ENCODE data around the gene CHST11.
"Not testable (repeated sequence)": the region's sequence is repeated elsewhere in the genome, so short reads cannot be mapped to it uniquely, and the experiment has no call there.

The CHST11 gene

GRCh38 chr12:104611671-104612070 lies 154.9 kb downstream of the CHST11 start:
- ChIA-PET CTCF (interaction anchor here (1.1 kb wide), 1 partner anchor 25 kb away, joined by 5 read pairs; no protein-coding TSS in a partner anchor), POLR2A (no interaction called here)
- no peak overlapping the region for H3K27ac ChIP-seq (ENCODE audit: insufficient read depth in 1 of 2, low read depth in 1 of 2, low read length in 2 of 2, poor library complexity in 1 of 2, severe bottlenecking in 2 of 2)
- no peak for DNase-seq
- peaks cover 0 to 3% (median 0%) of the 10 kb centered on the region in 5 experiments for H3K9me3 ChIP-seq (ENCODE audit: control extremely low read depth in 1 of 5, control insufficient read depth in 4 of 5, insufficient read depth in 2 of 5, low read depth in 1 of 5, low read length in 4 of 5)
- H3K4me3 ChIP-seq (ENCODE audit: control insufficient read depth in 1 of 7, extremely low read depth in 1 of 7, insufficient read depth in 4 of 7, low read depth in 2 of 7, low read length in 6 of 7) = no peak overlapping the region
- H3K4me1 ChIP-seq (ENCODE audit: control extremely low read depth in 1 of 4, control insufficient read depth in 4 of 4, insufficient read depth in 4 of 4, low read length in 3 of 4) = peaks cover 2 to 29% (median 12%) of the 10 kb centered on the region in 4 experiments
- 96% methylated on average over 9 of the region's 12 CpGs for WGBS (ENCODE audit: insufficient coverage)
- peaks cover 13 to 78% (median 26%) of the 10 kb centered on the region in 4 experiments for H3K36me3 ChIP-seq (ENCODE audit: control insufficient read depth in 4 of 4, insufficient read depth in 4 of 4, low read length in 3 of 4)
- no peaks in the 10 kb centered on the region for H3K27me3 ChIP-seq (replicated peaks in 2 of 5; ENCODE audit: control insufficient read depth in 4 of 5, insufficient read depth in 5 of 5, low read length in 4 of 5)

GRCh38 chr12:104613372-104613771 lies 156.6 kb downstream of the CHST11 start:
- H3K9me3 ChIP-seq (ENCODE audit: control extremely low read depth in 1 of 5, control insufficient read depth in 4 of 5, insufficient read depth in 2 of 5, low read depth in 1 of 5, low read length in 4 of 5); H3K4me3 ChIP-seq (ENCODE audit: control insufficient read depth in 1 of 7, extremely low read depth in 1 of 7, insufficient read depth in 4 of 7, low read depth in 2 of 7, low read length in 6 of 7); POLR2A ChIA-PET; DNase-seq; H3K27ac ChIP-seq (ENCODE audit: insufficient read depth in 1 of 2, low read depth in 1 of 2, low read length in 2 of 2, poor library complexity in 1 of 2, severe bottlenecking in 2 of 2); H3K27me3 ChIP-seq (replicated peaks in 2 of 5; ENCODE audit: control insufficient read depth in 4 of 5, insufficient read depth in 5 of 5, low read length in 4 of 5): not testable (repeated sequence)
- CTCF ChIA-PET = interaction anchor here (1.1 kb wide), 1 partner anchor 10 kb away, joined by 4 read pairs; no protein-coding TSS in a partner anchor
- 89% methylated on average over 3 of the region's 3 CpGs for WGBS (ENCODE audit: insufficient coverage)
- peaks cover 10 to 73% (median 26%) of the 10 kb centered on the region in 4 experiments for H3K36me3 ChIP-seq (ENCODE audit: control insufficient read depth in 4 of 4, insufficient read depth in 4 of 4, low read length in 3 of 4)
- peaks cover 0 to 19% (median 7%) of the 10 kb centered on the region in 4 experiments for H3K4me1 ChIP-seq (ENCODE audit: control extremely low read depth in 1 of 4, control insufficient read depth in 4 of 4, insufficient read depth in 4 of 4, low read length in 3 of 4)

- 88% methylated on average over 12 of the region's 12 CpGs for WGBS (ENCODE audit: insufficient coverage)
- ChIA-PET POLR2A (no interaction called here), CTCF (interaction anchor here (1.1 to 5.6 kb wide), 3 partner anchors 10 to 18 kb away, joined by 3 to 21 read pairs (median 4); no protein-coding TSS in a partner anchor)
- peaks cover 3 to 73% (median 23%) of the 10 kb centered on the region in 4 experiments for H3K36me3 ChIP-seq (ENCODE audit: control insufficient read depth in 4 of 4, insufficient read depth in 4 of 4, low read length in 3 of 4)
- no peaks in the 10 kb centered on the region for H3K27me3 ChIP-seq (replicated peaks in 2 of 5; ENCODE audit: control insufficient read depth in 4 of 5, insufficient read depth in 5 of 5, low read length in 4 of 5)
- H3K4me3 ChIP-seq (ENCODE audit: control insufficient read depth in 1 of 7, extremely low read depth in 1 of 7, insufficient read depth in 4 of 7, low read depth in 2 of 7, low read length in 6 of 7) = no peak overlapping the region
- H3K4me1 ChIP-seq (ENCODE audit: control extremely low read depth in 1 of 4, control insufficient read depth in 4 of 4, insufficient read depth in 4 of 4, low read length in 3 of 4) = peaks cover 0 to 20% (median 7%) of the 10 kb centered on the region in 4 experiments
- DNase-seq = no peak
- H3K9me3 ChIP-seq (ENCODE audit: control extremely low read depth in 1 of 5, control insufficient read depth in 4 of 5, insufficient read depth in 2 of 5, low read depth in 1 of 5, low read length in 4 of 5) = peaks cover 0 to 3% (median 0%) of the 10 kb centered on the region in 5 experiments
- H3K27ac ChIP-seq (ENCODE audit: insufficient read depth in 1 of 2, low read depth in 1 of 2, low read length in 2 of 2, poor library complexity in 1 of 2, severe bottlenecking in 2 of 2) = no peak overlapping the region
Observed at GRCh38 chr12:104615048-104615561, 158.4 kb downstream of the CHST11 start.

- no CpG with 5 or more reads among the region's 5 CpGs for WGBS (ENCODE audit: insufficient coverage)
- no peak overlapping the region for H3K4me3 ChIP-seq (ENCODE audit: control insufficient read depth in 1 of 7, extremely low read depth in 1 of 7, insufficient read depth in 4 of 7, low read depth in 2 of 7, low read length in 6 of 7)
- H3K27ac ChIP-seq (ENCODE audit: insufficient read depth in 1 of 2, low read depth in 1 of 2, low read length in 2 of 2, poor library complexity in 1 of 2, severe bottlenecking in 2 of 2) = no peak overlapping the region
- DNase-seq = no peak
- peaks cover 0 to 18% (median 9%) of the 10 kb centered on the region in 4 experiments for H3K4me1 ChIP-seq (ENCODE audit: control extremely low read depth in 1 of 4, control insufficient read depth in 4 of 4, insufficient read depth in 4 of 4, low read length in 3 of 4)
- ChIA-PET POLR2A (no interaction called here), CTCF (interaction anchor here (1.5 to 5.6 kb wide), 2 partner anchors 11 to 13 kb away, joined by 4 to 21 read pairs; no protein-coding TSS in a partner anchor)
- no peaks in the 10 kb centered on the region for H3K27me3 ChIP-seq (replicated peaks in 2 of 5; ENCODE audit: control insufficient read depth in 4 of 5, insufficient read depth in 5 of 5, low read length in 4 of 5)
- H3K9me3 ChIP-seq (ENCODE audit: control extremely low read depth in 1 of 5, control insufficient read depth in 4 of 5, insufficient read depth in 2 of 5, low read depth in 1 of 5, low read length in 4 of 5) = no peaks in the 10 kb centered on the region
- H3K36me3 ChIP-seq (ENCODE audit: control insufficient read depth in 4 of 4, insufficient read depth in 4 of 4, low read length in 3 of 4) = peaks cover 0 to 66% (median 15%) of the 10 kb centered on the region in 4 experiments
Observed at GRCh38 chr12:104618691-104619090, 161.9 kb downstream of the CHST11 start.

- no peaks in the 10 kb centered on the region for H3K9me3 ChIP-seq (ENCODE audit: control extremely low read depth in 1 of 5, control insufficient read depth in 4 of 5, insufficient read depth in 2 of 5, low read depth in 1 of 5, low read length in 4 of 5)
- no peak overlapping the region for H3K4me3 ChIP-seq (ENCODE audit: control insufficient read depth in 1 of 7, extremely low read depth in 1 of 7, insufficient read depth in 4 of 7, low read depth in 2 of 7, low read length in 6 of 7)
- POLR2A ChIA-PET = no interaction called here
- peaks cover 0 to 19% (median 11%) of the 10 kb centered on the region in 4 experiments for H3K4me1 ChIP-seq (ENCODE audit: control extremely low read depth in 1 of 4, control insufficient read depth in 4 of 4, insufficient read depth in 4 of 4, low read length in 3 of 4)
- no peak for DNase-seq
- H3K36me3 ChIP-seq (ENCODE audit: control insufficient read depth in 4 of 4, insufficient read depth in 4 of 4, low read length in 3 of 4) = peaks cover 0 to 72% (median 17%) of the 10 kb centered on the region in 4 experiments
- 94% methylated on average over 6 of the region's 7 CpGs for WGBS (ENCODE audit: insufficient coverage)
- no peak overlapping the region for H3K27ac ChIP-seq (ENCODE audit: insufficient read depth in 1 of 2, low read depth in 1 of 2, low read length in 2 of 2, poor library complexity in 1 of 2, severe bottlenecking in 2 of 2)
- CTCF ChIA-PET = interaction anchor here (5.6 kb wide), 1 partner anchor 14 kb away, joined by 21 read pairs; no protein-coding TSS in a partner anchor
- H3K27me3 ChIP-seq (replicated peaks in 2 of 5; ENCODE audit: control insufficient read depth in 4 of 5, insufficient read depth in 5 of 5, low read length in 4 of 5) = no peaks in the 10 kb centered on the region
Observed at GRCh38 chr12:104619305-104619704, 162.6 kb downstream of the CHST11 start.

GRCh38 chr12:104620837-104621531 lies 164.2 kb downstream of the CHST11 start:
- Histone ChIP-seq H3K9me3 (ENCODE audit: control extremely low read depth in 1 of 5, control insufficient read depth in 4 of 5, insufficient read depth in 2 of 5, low read depth in 1 of 5, low read length in 4 of 5) (no peaks in the 10 kb centered on the region), H3K36me3 (ENCODE audit: control insufficient read depth in 4 of 4, insufficient read depth in 4 of 4, low read length in 3 of 4) (peaks cover 0 to 58% (median 13%) of the 10 kb centered on the region in 4 experiments), H3K4me1 (ENCODE audit: control extremely low read depth in 1 of 4, control insufficient read depth in 4 of 4, insufficient read depth in 4 of 4, low read length in 3 of 4) (peaks cover 0 to 24% (median 11%) of the 10 kb centered on the region in 4 experiments), H3K27me3 (replicated peaks in 2 of 5; ENCODE audit: control insufficient read depth in 4 of 5, insufficient read depth in 5 of 5, low read length in 4 of 5) (no peaks in the 10 kb centered on the region), H3K27ac (ENCODE audit: insufficient read depth in 1 of 2, low read depth in 1 of 2, low read length in 2 of 2, poor library complexity in 1 of 2, severe bottlenecking in 2 of 2) (no peak overlapping the region), H3K4me3 (ENCODE audit: control insufficient read depth in 1 of 7, extremely low read depth in 1 of 7, insufficient read depth in 4 of 7, low read depth in 2 of 7, low read length in 6 of 7) (no peak overlapping the region)
- ChIA-PET CTCF (interaction anchor here (1.6 kb wide), 1 partner anchor 17 kb away, joined by 3 read pairs; no protein-coding TSS in a partner anchor), POLR2A (interaction anchor here (0.7 kb wide), 1 partner anchor 16 kb away, joined by 3 read pairs; no protein-coding TSS in a partner anchor)
- DNase-seq = no peak
- 81% methylated on average over 5 of the region's 5 CpGs for WGBS (ENCODE audit: insufficient coverage)

- ChIA-PET CTCF (interaction anchor here (0.9 to 1.6 kb wide), 2 partner anchors 9 to 19 kb away, joined by 3 to 4 read pairs; no protein-coding TSS in a partner anchor), POLR2A (no interaction called here)
- H3K27ac ChIP-seq (ENCODE audit: insufficient read depth in 1 of 2, low read depth in 1 of 2, low read length in 2 of 2, poor library complexity in 1 of 2, severe bottlenecking in 2 of 2) = no peak overlapping the region
- no peak for DNase-seq
- H3K9me3 ChIP-seq (ENCODE audit: control extremely low read depth in 1 of 5, control insufficient read depth in 4 of 5, insufficient read depth in 2 of 5, low read depth in 1 of 5, low read length in 4 of 5) = no peaks in the 10 kb centered on the region
- no peaks in the 10 kb centered on the region for H3K27me3 ChIP-seq (replicated peaks in 2 of 5; ENCODE audit: control insufficient read depth in 4 of 5, insufficient read depth in 5 of 5, low read length in 4 of 5)
- H3K36me3 ChIP-seq (ENCODE audit: control insufficient read depth in 4 of 4, insufficient read depth in 4 of 4, low read length in 3 of 4) = peaks cover 0 to 59% (median 13%) of the 10 kb centered on the region in 4 experiments
- 83% methylated on average over 3 of the region's 3 CpGs for WGBS (ENCODE audit: insufficient coverage)
- no peak overlapping the region for H3K4me3 ChIP-seq (ENCODE audit: control insufficient read depth in 1 of 7, extremely low read depth in 1 of 7, insufficient read depth in 4 of 7, low read depth in 2 of 7, low read length in 6 of 7)
- H3K4me1 ChIP-seq (ENCODE audit: control extremely low read depth in 1 of 4, control insufficient read depth in 4 of 4, insufficient read depth in 4 of 4, low read length in 3 of 4) = peaks cover 0 to 24% (median 11%) of the 10 kb centered on the region in 4 experiments
Observed at GRCh38 chr12:104622928-104623327, 166.2 kb downstream of the CHST11 start.

Data from common myeloid progenitor, CD34-positive (primary cell).